ENCODE data around the gene KAT5. TPM values are rescaled to one million over a fixed set of nuclear protein-coding genes. Genes with fewer than 3 reads are reported as not detected.
A peak's percentile ranks its signal among the peaks of the same experiment; 100 is the strongest.

The KAT5 gene
- total RNA-seq, 1 experiment from 2014 or later, result 37.6 TPM

GRCh38 chr11:65719871-65720210 is 7.8 kb downstream of the KAT5 start:
- Mint-ChIP-seq H3K4me1 (ENCODE audit: insufficient read depth, unreplicated experiment) (peaks cover 10% of the 10 kb centered on the region), H3K4me3 (ENCODE audit: unreplicated experiment) (peak overlapping the region; percentile 97), H3K27me3 (ENCODE audit: insufficient read depth, unreplicated experiment) (no peaks in the 10 kb centered on the region), H3K36me3 (ENCODE audit: insufficient read depth, unreplicated experiment) (peaks cover 59% of the 10 kb centered on the region), H3K27ac (ENCODE audit: low read depth, unreplicated experiment) (peak overlapping the region; percentile 75), H3K9me3 (ENCODE audit: unreplicated experiment) (no peaks in the 10 kb centered on the region)
- CTCF ChIA-PET, result interaction anchor here (0.5 to 6.7 kb wide), 17 partner anchors 8 to 861 kb away, joined by 3 to 49 read pairs (median 4); partner anchors contain the start of genes FIBP, KAT5 and MUS81
- peak; percentile 30 for DNase-seq (ENCODE audit: unreplicated experiment)
- POLR2A ChIA-PET, result interaction anchor here (0.7 to 3.0 kb wide), 24 partner anchors 8 to 1745 kb away, joined by 3 to 32 read pairs (median 5); partner anchors contain the start of genes AP5B1, CFL1, FIBP and KAT5
- BruUV-seq (replicated peaks), result no TSS peak
- no peak for TF ChIP-seq CTCF (IDR thresholded peaks at IDR 0.05; ENCODE audit: unreplicated experiment)
- intact Hi-C loops (cut with micrococcal nuclease), result loop anchor here (1.0 kb wide), 1 partner anchor 49 kb away; no protein-coding TSS in a partner anchor

- peaks cover 10% of the 10 kb centered on the region for H3K4me1 Mint-ChIP-seq (ENCODE audit: insufficient read depth, unreplicated experiment)
- no peaks in the 10 kb centered on the region for H3K27me3 Mint-ChIP-seq (ENCODE audit: insufficient read depth, unreplicated experiment)
- DNase-seq (ENCODE audit: unreplicated experiment), result peak; percentile 86
- BruUV-seq (replicated peaks), result TSS peak; percentile 62
- ChIA-PET POLR2A (interaction anchor here (0.6 to 3.0 kb wide), 25 partner anchors 8 to 332 kb away, joined by 3 to 32 read pairs (median 5); partner anchors contain the start of genes AP5B1, CFL1, FIBP and KAT5), CTCF (interaction anchor here (0.5 to 6.7 kb wide), 11 partner anchors 9 to 862 kb away, joined by 3 to 49 read pairs (median 6); partner anchors contain the start of genes KAT5 and MUS81)
- intact Hi-C loops (cut with micrococcal nuclease), result loop anchor here (1.0 kb wide), 1 partner anchor 49 kb away; no protein-coding TSS in a partner anchor
- H3K4me3 Mint-ChIP-seq (ENCODE audit: unreplicated experiment), result peak within 1 kb of the TSS; percentile 97
- H3K27ac Mint-ChIP-seq (ENCODE audit: low read depth, unreplicated experiment), result peak within 1 kb of the TSS; percentile 75
- H3K36me3 Mint-ChIP-seq (ENCODE audit: insufficient read depth, unreplicated experiment), result peaks cover 53% of the 10 kb centered on the region
- TF ChIP-seq CTCF (IDR thresholded peaks at IDR 0.05; ENCODE audit: unreplicated experiment), result no peak
- H3K9me3 Mint-ChIP-seq (ENCODE audit: unreplicated experiment), result no peaks in the 10 kb centered on the region
These were observed 8.3 kb downstream of the KAT5 start, which contains the start of gene RNASEH2C for GRCh38 chr11:65720211-65720934. TSS of gene RNASEH2C (minus strand) at chr11:65720798. CDS start at chr11:65720758, 40 bp downstream.

GRCh38 chr11:65722261-65722660 is 10.2 kb downstream of the KAT5 start:
- Mint-ChIP-seq H3K27me3 (ENCODE audit: insufficient read depth, unreplicated experiment) (no peaks in the 10 kb centered on the region), H3K4me3 (ENCODE audit: unreplicated experiment) (peak overlapping the region; percentile 12)

More at GRCh38 chr11:65722261-65722660, 10.2 kb downstream of the KAT5 start:
- TF ChIP-seq CTCF (IDR thresholded peaks at IDR 0.05; ENCODE audit: unreplicated experiment), result no peak
- no peak overlapping the region for H3K27ac Mint-ChIP-seq (ENCODE audit: low read depth, unreplicated experiment)
- peaks cover 10% of the 10 kb centered on the region for H3K4me1 Mint-ChIP-seq (ENCODE audit: insufficient read depth, unreplicated experiment)
- no TSS peak for BruUV-seq (replicated peaks)
- H3K9me3 Mint-ChIP-seq (ENCODE audit: unreplicated experiment), result no peaks in the 10 kb centered on the region
- DNase-seq (ENCODE audit: unreplicated experiment), result no peak
- intact Hi-C loops (cut with micrococcal nuclease), result no loop called here
- CTCF ChIA-PET, result interaction anchor here (0.7 to 6.7 kb wide), 3 partner anchors 48 to 95 kb away, joined by 3 to 49 read pairs (median 15); no protein-coding TSS in a partner anchor
- H3K36me3 Mint-ChIP-seq (ENCODE audit: insufficient read depth, unreplicated experiment), result peaks cover 38% of the 10 kb centered on the region
- POLR2A ChIA-PET, result interaction anchor here (1.0 to 2.8 kb wide), 3 partner anchors 10 to 96 kb away, joined by 3 to 32 read pairs (median 4); partner anchors contain the start of gene KAT5

Measured in MCF 10A (cell line).